Measurements from ENCODE around the gene AGPAT1. TPM values are rescaled to one million over a fixed set of nuclear protein-coding genes. Genes with fewer than 3 reads are reported as not detected.
"Not testable (repeated sequence)": the region's sequence is repeated elsewhere in the genome, so short reads cannot be mapped to it uniquely, and the experiment has no call there.

Gene AGPAT1
- polyA plus RNA-seq, 2 donors = 15.3 to 18.3 TPM

DNA sequence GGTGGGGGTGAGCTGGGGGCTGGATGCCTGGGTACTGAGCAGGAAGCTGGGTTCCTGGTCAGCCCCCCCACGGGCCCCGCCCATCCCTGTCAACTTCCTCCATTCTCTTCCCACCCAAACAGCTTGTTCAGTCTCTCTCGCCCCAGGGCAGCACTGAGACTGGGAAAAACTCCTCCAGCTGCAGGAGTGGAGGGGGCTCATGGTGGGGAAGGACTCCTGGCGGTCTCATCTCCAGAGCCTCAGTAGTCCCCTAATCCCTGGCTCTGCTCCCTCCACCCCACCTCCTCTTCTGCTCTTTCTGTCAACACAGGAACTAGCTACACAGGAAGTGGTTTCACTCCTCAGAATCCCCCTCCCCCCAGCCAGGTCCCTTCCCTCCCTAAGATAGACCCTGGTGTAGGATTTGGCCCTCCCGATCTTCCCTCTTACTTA lies 16.7 kb upstream of the AGPAT1 start, which contains the start of gene GPSM3:
TSS of gene GPSM3 (minus strand) at position 36 of the 432 bp plus-strand sequence. CDS start 130 bp downstream, outside the sequence.
- Histone ChIP-seq H3K36me3 (ENCODE audit: control insufficient read depth in 2 of 2, insufficient read depth in 2 of 2, low read length in 1 of 2) (peaks cover 0 to 2% of the 10 kb centered on the region in 2 donors), H3K27me3 (ENCODE audit: control insufficient read depth in 1 of 2, insufficient read depth in 2 of 2, low read length in 2 of 2) (no peaks in the 10 kb centered on the region), H3K27ac (ENCODE audit: low read depth in 2 of 2, low read length in 1 of 2) (peak within 1 kb of the TSS; percentile 80 to 85), H3K9me3 (ENCODE audit: control insufficient read depth in 2 of 2, insufficient read depth in 1 of 2, low read depth in 1 of 2, low read length in 1 of 2) (no peaks in the 10 kb centered on the region), H3K4me3 (ENCODE audit: low read depth in 1 of 2, low read length in 2 of 2) (peak within 1 kb of the TSS; percentile 12 to 42), H3K4me1 (ENCODE audit: control insufficient read depth in 2 of 2, insufficient read depth in 2 of 2, low read length in 1 of 2) (peaks cover 2 to 11% of the 10 kb centered on the region in 2 donors)
- 19 to 28% methylated on average over 4 to 5 of the region's 5 CpGs for WGBS, 2 donors

DNA sequence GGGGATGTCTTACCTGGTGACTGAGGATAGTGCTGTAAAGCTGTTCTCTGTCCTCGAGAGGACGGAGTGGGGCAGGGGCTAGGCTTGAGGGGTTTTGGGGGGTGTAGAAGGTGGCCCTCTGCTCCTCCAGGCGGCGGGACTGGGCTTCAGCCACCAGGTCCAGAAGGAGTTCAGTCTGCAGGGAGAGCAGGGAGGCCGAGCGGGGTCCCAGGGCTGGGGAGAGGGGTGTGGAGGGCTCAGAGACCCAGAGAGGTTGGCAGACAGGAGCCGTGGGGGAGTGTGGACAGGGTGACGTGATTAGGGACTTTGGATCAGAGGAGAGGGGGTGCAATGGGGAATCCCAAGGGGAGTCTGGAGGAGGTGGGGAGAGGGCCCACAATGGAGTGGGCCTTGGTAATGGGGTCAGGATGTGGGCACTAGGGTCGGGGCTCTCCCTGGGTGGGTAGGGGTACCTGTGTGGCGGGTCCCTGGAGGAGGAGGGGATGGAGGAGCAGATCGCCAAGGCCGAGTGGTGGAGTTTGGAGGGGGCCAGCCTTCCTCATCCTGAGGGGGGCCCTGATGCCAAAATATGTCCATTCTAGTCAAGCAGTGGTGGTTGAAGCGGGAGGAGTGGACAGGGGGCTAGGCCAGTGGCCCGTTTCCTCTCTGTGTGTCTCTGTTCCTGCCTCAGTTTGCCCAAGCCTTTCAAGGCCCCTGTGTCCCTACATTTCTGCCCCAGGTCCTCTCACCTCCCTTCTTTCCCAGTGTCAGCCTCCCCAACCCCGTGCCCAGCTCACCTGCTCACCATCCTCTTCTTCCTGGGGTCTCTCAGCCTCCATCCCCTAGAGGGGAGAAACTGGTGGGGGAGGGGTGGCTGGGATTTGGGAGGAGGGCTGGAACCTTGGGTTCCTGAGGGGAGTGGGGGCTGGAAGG lies 16.1 kb upstream of the AGPAT1 start:
- H3K36me3 ChIP-seq (ENCODE audit: control insufficient read depth in 2 of 2, insufficient read depth in 2 of 2, low read length in 1 of 2) = peaks cover 0 to 6% of the 10 kb centered on the region in 2 donors
- H3K27me3 ChIP-seq (ENCODE audit: control insufficient read depth in 1 of 2, insufficient read depth in 2 of 2, low read length in 2 of 2) = no peaks in the 10 kb centered on the region
- peak overlapping the region; percentile 12 to 42 for H3K4me3 ChIP-seq (ENCODE audit: low read depth in 1 of 2, low read length in 2 of 2)
- peak overlapping the region; percentile 80 to 85 for H3K27ac ChIP-seq (ENCODE audit: low read depth in 2 of 2, low read length in 1 of 2)
- H3K9me3 ChIP-seq (ENCODE audit: control insufficient read depth in 2 of 2, insufficient read depth in 1 of 2, low read depth in 1 of 2, low read length in 1 of 2) = no peaks in the 10 kb centered on the region
- H3K4me1 ChIP-seq (ENCODE audit: control insufficient read depth in 2 of 2, insufficient read depth in 2 of 2, low read length in 1 of 2) = peaks cover 3 to 13% of the 10 kb centered on the region in 2 donors
- 63 to 67% methylated on average over 13 to 15 of the region's 15 CpGs for WGBS, 2 donors

DNA sequence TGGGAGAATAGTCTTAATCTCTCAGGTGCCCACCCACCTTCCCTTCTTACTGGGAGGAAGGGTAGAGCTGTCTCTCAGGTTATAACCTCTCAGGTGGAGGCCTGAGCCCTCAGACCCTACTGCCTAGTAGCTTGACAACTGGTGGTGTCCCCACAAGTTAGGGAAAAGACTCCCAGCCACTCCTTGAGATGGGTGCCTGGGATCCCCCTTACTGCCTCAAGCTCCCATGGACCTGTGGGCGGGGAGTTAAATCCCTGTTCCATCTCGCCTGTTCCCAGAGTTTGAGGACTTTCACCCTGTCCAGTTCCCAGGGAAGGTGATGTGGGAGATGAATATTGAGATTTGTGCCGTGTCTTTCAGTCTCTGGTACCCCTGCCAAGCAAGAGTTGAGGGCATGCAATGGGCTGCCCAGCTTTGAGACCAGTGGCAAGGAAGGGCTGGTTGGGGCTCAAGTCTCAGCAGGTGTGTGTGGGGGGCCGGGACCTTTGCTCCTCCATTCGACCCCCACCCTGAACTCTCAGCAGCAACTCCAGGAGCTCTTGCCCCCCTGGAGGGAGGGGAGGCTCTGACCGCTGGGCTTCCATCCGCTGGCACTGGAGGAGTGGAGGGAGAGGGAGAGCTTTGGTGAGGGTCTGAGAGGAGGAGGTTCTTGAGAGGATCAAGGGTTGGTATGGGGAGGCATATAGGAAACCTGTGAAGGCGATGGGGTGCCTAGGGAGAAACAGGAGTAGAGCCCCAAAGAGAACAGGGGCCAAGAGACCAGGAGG lies 15.2 kb upstream of the AGPAT1 start:
- H3K4me3 ChIP-seq (ENCODE audit: low read depth in 1 of 2, low read length in 2 of 2) = peak overlapping the region in 1 of 2 donors; percentile 12
- H3K4me1 ChIP-seq (ENCODE audit: control insufficient read depth in 2 of 2, insufficient read depth in 2 of 2, low read length in 1 of 2) = peaks cover 3 to 6% of the 10 kb centered on the region in 2 donors
- H3K36me3 ChIP-seq (ENCODE audit: control insufficient read depth in 2 of 2, insufficient read depth in 2 of 2, low read length in 1 of 2) = peaks cover 0 to 12% of the 10 kb centered on the region in 2 donors
- peak overlapping the region; percentile 85 to 97 for H3K27ac ChIP-seq (ENCODE audit: low read depth in 2 of 2, low read length in 1 of 2)
- H3K27me3 ChIP-seq (ENCODE audit: control insufficient read depth in 1 of 2, insufficient read depth in 2 of 2, low read length in 2 of 2) = no peaks in the 10 kb centered on the region
- H3K9me3 ChIP-seq (ENCODE audit: control insufficient read depth in 2 of 2, insufficient read depth in 1 of 2, low read depth in 1 of 2, low read length in 1 of 2) = no peaks in the 10 kb centered on the region
- 77 to 80% methylated on average over 8 of the region's 8 CpGs for WGBS, 2 donors

DNA sequence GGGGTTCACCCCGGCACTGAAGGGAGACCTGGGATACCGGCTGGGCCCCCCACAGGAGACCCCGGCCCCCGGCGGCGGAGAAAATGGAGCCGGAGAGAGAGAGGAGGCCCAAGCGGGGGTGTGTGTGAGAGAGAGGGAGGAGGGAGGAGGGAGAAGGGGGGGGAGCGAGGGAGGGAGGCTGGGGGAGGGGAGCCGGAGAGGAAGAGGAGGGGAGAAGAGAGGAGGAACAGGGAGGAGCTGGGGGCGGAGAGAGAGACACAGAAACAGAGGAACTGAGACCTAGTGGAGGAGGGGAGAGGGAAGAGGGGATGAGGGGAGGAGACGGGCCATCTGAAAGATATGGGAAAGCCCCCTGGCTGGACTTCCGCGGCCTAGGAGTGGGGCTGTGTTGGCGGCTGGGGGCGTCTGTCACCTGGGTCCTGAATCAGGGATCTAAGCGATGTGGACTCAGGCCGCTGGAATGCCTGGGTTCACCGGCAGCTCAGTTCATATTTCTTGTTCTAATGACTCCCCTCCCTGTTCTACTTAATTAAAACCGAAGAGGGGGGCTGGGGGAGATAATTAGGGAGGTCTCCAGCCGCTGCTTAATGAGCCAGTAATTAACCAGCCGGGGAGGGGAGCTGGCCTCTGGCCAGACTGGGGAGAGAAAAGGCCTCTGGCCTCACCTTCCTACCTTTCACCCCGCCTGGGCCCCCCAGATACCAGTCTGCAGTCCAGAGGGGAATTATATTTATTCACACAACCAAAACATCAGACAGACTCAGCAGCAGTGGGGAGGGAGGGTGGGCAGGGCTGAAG lies 14.4 kb upstream of the AGPAT1 start, which contains the start of gene PBX2:
TSS of gene PBX2 (minus strand) at position 149 of the 798 bp plus-strand sequence. CDS start 287 bp downstream, outside the sequence.
- Histone ChIP-seq H3K27me3 (ENCODE audit: control insufficient read depth in 1 of 2, insufficient read depth in 2 of 2, low read length in 2 of 2) (no peaks in the 10 kb centered on the region), H3K4me3 (ENCODE audit: low read depth in 1 of 2, low read length in 2 of 2) (peak within 1 kb of the TSS; percentile 58 to 71), H3K9me3 (ENCODE audit: control insufficient read depth in 2 of 2, insufficient read depth in 1 of 2, low read depth in 1 of 2, low read length in 1 of 2) (no peaks in the 10 kb centered on the region), H3K4me1 (ENCODE audit: control insufficient read depth in 2 of 2, insufficient read depth in 2 of 2, low read length in 1 of 2) (peaks cover 3 to 6% of the 10 kb centered on the region in 2 donors), H3K36me3 (ENCODE audit: control insufficient read depth in 2 of 2, insufficient read depth in 2 of 2, low read length in 1 of 2) (peaks cover 0 to 12% of the 10 kb centered on the region in 2 donors), H3K27ac (ENCODE audit: low read depth in 2 of 2, low read length in 1 of 2) (peak within 1 kb of the TSS; percentile 88 to 97)
- WGBS, 2 donors = 0 to 3% methylated on average over 17 to 23 of the region's 23 CpGs

DNA sequence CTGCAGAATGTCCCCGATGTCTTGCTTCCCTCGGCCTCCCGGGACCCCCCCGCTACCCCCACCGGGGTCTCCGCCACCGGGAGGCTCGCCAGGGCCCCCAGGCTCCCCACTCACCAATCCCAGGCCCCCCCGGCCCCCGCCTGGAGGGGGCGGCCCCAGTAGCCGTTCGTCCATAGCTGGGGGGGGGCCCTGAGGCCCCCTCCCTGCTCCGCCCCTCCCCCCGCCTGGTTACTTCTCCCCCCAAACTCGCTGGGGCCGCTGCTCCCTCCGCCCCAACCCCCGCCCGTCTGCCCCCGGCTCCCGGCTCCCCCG lies 13.8 kb upstream of the AGPAT1 start:
- Histone ChIP-seq H3K27ac (ENCODE audit: low read depth in 2 of 2, low read length in 1 of 2) (peak overlapping the region; percentile 88 to 97), H3K4me3 (ENCODE audit: low read depth in 1 of 2, low read length in 2 of 2) (peak overlapping the region; percentile 56 to 71), H3K9me3 (ENCODE audit: control insufficient read depth in 2 of 2, insufficient read depth in 1 of 2, low read depth in 1 of 2, low read length in 1 of 2) (no peaks in the 10 kb centered on the region), H3K4me1 (ENCODE audit: control insufficient read depth in 2 of 2, insufficient read depth in 2 of 2, low read length in 1 of 2) (peaks cover 3 to 6% of the 10 kb centered on the region in 2 donors), H3K27me3 (ENCODE audit: control insufficient read depth in 1 of 2, insufficient read depth in 2 of 2, low read length in 2 of 2) (no peaks in the 10 kb centered on the region), H3K36me3 (ENCODE audit: control insufficient read depth in 2 of 2, insufficient read depth in 2 of 2, low read length in 1 of 2) (peaks cover 0 to 12% of the 10 kb centered on the region in 2 donors)
- WGBS, 2 donors = 1 to 28% methylated on average over 8 to 23 of the region's 23 CpGs

DNA sequence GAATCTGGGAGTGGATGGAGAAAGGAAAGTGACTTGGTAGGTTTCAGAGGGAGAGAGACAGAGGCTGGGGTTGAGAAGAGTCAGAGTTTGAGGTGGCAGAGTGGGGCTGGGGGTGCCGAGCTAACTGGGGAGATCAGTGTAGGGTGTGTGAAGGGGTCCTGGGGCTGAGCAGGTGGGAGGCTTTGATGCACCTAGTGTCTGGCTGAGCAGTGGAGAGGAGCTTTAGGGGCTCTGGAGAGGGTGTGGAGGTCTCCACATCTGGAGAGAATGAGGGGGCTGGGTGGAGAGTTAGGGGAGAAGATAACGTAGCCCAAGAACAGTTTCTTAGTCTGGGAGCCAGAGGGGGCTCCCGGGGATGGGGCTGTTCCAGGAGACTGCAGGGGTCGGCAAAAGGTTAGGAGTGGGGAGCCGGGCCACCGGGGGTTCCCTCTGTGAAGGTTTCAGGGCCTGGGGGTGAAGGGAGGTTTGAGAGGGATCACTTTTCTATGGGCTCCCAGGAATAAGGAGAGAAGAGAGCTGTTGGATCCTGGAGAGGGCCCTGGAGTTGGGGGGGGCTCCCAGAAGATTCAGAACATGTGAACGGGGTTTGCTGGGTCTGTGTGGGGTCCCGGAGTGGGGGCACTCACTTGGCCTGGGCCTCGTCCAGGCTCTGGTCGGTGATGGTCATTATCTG lies 13.3 kb upstream of the AGPAT1 start:
- H3K4me1 ChIP-seq (ENCODE audit: control insufficient read depth in 2 of 2, insufficient read depth in 2 of 2, low read length in 1 of 2) = peaks cover 3 to 6% of the 10 kb centered on the region in 2 donors
- H3K4me3 ChIP-seq (ENCODE audit: low read depth in 1 of 2, low read length in 2 of 2) = peak overlapping the region; percentile 56 to 71
- peak overlapping the region; percentile 88 to 97 for H3K27ac ChIP-seq (ENCODE audit: low read depth in 2 of 2, low read length in 1 of 2)
- H3K27me3 ChIP-seq (ENCODE audit: control insufficient read depth in 1 of 2, insufficient read depth in 2 of 2, low read length in 2 of 2) = no peaks in the 10 kb centered on the region
- peaks cover 0 to 12% of the 10 kb centered on the region in 2 donors for H3K36me3 ChIP-seq (ENCODE audit: control insufficient read depth in 2 of 2, insufficient read depth in 2 of 2, low read length in 1 of 2)
- H3K9me3 ChIP-seq (ENCODE audit: control insufficient read depth in 2 of 2, insufficient read depth in 1 of 2, low read depth in 1 of 2, low read length in 1 of 2) = no peaks in the 10 kb centered on the region
- 2 to 3% methylated on average over 10 of the region's 10 CpGs for WGBS, 2 donors

DNA sequence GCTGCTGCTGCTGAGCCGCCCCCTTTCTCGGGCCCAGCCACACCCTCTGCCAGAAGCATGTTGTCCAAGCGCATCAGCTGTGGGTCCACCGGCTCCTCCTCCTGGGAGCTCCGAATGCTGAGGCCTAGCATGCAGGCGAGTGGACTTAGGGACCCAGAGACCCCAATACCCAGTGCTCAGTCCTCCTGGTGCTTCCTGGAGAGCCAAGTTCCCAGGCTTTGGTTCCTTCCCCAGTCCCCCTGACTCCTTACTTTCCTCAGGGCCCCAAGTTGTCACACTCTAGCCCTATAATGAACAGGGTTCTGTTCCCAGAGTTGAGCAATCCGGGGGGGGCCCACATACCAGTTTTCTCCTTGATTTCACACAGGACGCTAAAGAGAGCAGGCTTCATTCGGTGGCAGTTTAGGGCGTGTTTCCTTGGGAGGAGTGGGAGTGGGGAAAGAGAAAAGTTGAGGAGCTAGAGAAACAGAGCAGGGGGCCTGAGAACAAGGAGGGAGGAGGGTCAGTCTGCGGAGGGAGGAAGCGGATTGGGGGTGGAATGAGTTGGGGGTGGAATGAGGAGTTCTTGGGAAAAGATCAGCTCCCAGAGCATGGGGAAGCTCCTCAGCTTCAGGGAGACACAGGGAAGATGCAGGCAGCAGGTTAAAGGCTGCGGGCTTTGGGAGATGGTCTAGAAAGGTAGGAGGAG lies 12.6 kb upstream of the AGPAT1 start:
- no peaks in the 10 kb centered on the region for H3K27me3 ChIP-seq (ENCODE audit: control insufficient read depth in 1 of 2, insufficient read depth in 2 of 2, low read length in 2 of 2)
- H3K4me3 ChIP-seq (ENCODE audit: low read depth in 1 of 2, low read length in 2 of 2) = peak overlapping the region; percentile 56 to 71
- no peaks in the 10 kb centered on the region for H3K9me3 ChIP-seq (ENCODE audit: control insufficient read depth in 2 of 2, insufficient read depth in 1 of 2, low read depth in 1 of 2, low read length in 1 of 2)
- WGBS, 2 donors = 18 to 21% methylated on average over 11 to 13 of the region's 13 CpGs
- H3K27ac ChIP-seq (ENCODE audit: low read depth in 2 of 2, low read length in 1 of 2) = peak overlapping the region; percentile 88 to 97
- peaks cover 3 to 6% of the 10 kb centered on the region in 2 donors for H3K4me1 ChIP-seq (ENCODE audit: control insufficient read depth in 2 of 2, insufficient read depth in 2 of 2, low read length in 1 of 2)
- H3K36me3 ChIP-seq (ENCODE audit: control insufficient read depth in 2 of 2, insufficient read depth in 2 of 2, low read length in 1 of 2) = peaks cover 0 to 12% of the 10 kb centered on the region in 2 donors

DNA sequence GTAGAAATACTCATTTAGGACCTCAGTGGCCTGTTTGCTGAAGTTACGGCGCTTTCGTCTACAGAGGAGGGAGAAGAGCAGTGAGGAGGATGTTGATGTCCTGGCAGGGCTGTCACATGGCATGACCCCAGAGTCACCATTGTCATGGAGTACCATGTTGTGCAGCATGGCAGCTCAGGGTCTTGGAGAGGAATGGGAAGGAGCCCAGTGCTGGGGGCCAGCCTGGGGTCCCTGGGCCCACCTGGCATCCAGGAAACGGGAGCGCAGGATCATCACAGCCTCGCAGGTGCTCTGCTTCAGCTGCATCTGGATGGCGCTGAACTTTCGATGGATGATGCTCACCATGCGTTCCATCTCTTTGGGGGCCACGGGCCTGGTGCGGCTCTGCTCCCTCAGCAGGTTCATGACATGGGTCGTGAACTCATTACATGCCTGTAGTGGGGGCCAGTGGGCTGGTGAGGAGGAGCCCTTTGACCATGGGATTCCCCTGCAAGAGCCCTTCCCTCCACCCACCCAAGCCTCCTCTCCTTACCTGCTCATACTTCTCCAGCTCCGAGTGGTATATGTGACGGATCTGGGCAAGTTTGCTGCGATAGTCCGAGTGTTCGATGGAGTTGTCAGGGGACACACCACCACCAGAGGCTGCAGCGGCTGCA lies 12.0 kb upstream of the AGPAT1 start:
- H3K4me1 ChIP-seq (ENCODE audit: control insufficient read depth in 2 of 2, insufficient read depth in 2 of 2, low read length in 1 of 2); H3K27me3 ChIP-seq (ENCODE audit: control insufficient read depth in 1 of 2, insufficient read depth in 2 of 2, low read length in 2 of 2); H3K9me3 ChIP-seq (ENCODE audit: control insufficient read depth in 2 of 2, insufficient read depth in 1 of 2, low read depth in 1 of 2, low read length in 1 of 2): not testable (repeated sequence)
- Histone ChIP-seq H3K4me3 (ENCODE audit: low read depth in 1 of 2, low read length in 2 of 2) (peak overlapping the region in 1 of 2 donors; percentile 71), H3K36me3 (ENCODE audit: control insufficient read depth in 2 of 2, insufficient read depth in 2 of 2, low read length in 1 of 2) (peaks cover 5 to 12% of the 10 kb centered on the region in 2 donors), H3K27ac (ENCODE audit: low read depth in 2 of 2, low read length in 1 of 2) (peak overlapping the region; percentile 8 to 97)
- WGBS, 2 donors = 67 to 80% methylated on average over 16 to 18 of the region's 18 CpGs

All from esophagus (tissue), 2 donors.